IMR-90 (cell line): Measurements from ENCODE around the gene FEM1A. TPM values are rescaled to one million over a fixed set of nuclear protein-coding genes. Genes with fewer than 3 reads are reported as not detected.

Experiments used
- ATAC-seq: fragments of 200-7000 bp; cut with Tn5 transposase; 2 replicates; pipeline ENCODE4 v1.9.1; 2020; ENCODE audit warnings: low read depth, mild to moderate bottlenecking, moderate library complexity
- BruUV-seq: library from RNA; stranded (reverse); fragments of 400-500 nt; replicated peaks from 2 replicates; lab custom pipeline; 2021; lab: Mats Ljungman, UMichigan
- CTCF ChIA-PET: fragments of 300-600 bp; formaldehyde crosslinking; extraction: SDS; loops from one replicate; lab custom pipeline; 2021; ENCODE audit warnings: antibody characterized with exemption; lab: Yijun Ruan, JAX
- POLR2A ChIA-PET: fragments of 300-600 bp; sonication (Branson Sonifier 250); formaldehyde crosslinking; loops from one replicate; lab custom pipeline; 2022; ENCODE audit warnings: antibody characterized with exemption; ENCODE audit not compliant: unreplicated experiment; lab: Charles Lee
- DNase-seq: peaks from one replicate; pipeline ENCODE4 v3.0.0; 2013
- H2AFZ ChIP-seq: replicated peaks from 2 replicates; pipeline ENCODE3; 2013; ENCODE audit warnings: low read length, mild to moderate bottlenecking; ENCODE audit not compliant: poor library complexity
- H2AK5ac ChIP-seq: 2 replicates; pipeline ENCODE4 v1.6.1; 2013; ENCODE audit warnings: low read depth, low read length, inconsistent platforms
- H2AK9ac ChIP-seq: replicated peaks from 2 replicates; pipeline ENCODE3; 2013; ENCODE audit warnings: mild to moderate bottlenecking, low read depth, low read length, moderate library complexity; ENCODE audit not compliant: poor library complexity
- H2BK120ac ChIP-seq: 2 replicates; pipeline ENCODE4 v1.6.1; 2013; ENCODE audit warnings: low read depth, low read length, inconsistent platforms
- H2BK15ac ChIP-seq: 3 replicates; pipeline ENCODE4 v1.6.1; 2013; ENCODE audit warnings: low read depth, low read length, inconsistent platforms
- H2BK20ac ChIP-seq: 2 replicates; pipeline ENCODE4 v1.6.1; 2013; ENCODE audit warnings: low read depth, mild to moderate bottlenecking, inconsistent platforms, low read length, moderate library complexity
- H2BK5ac ChIP-seq: 2 replicates; pipeline ENCODE4 v1.6.1; 2013; ENCODE audit warnings: mild to moderate bottlenecking, low read depth, low read length, inconsistent platforms; ENCODE audit not compliant: poor library complexity, severe bottlenecking
- H3K14ac ChIP-seq: replicated peaks from 2 replicates; pipeline ENCODE4 v1.6.1; 2013; ENCODE audit warnings: low read depth, low read length, inconsistent platforms
- H3K18ac ChIP-seq: 2 replicates; pipeline ENCODE4 v1.6.1; 2013; ENCODE audit warnings: low read depth, low read length, control low read depth
- H3K23ac ChIP-seq: 2 replicates; pipeline ENCODE4 v1.6.1; 2013; ENCODE audit warnings: low read depth, low read length, inconsistent platforms
- H3K27ac ChIP-seq: 2 replicates; pipeline ENCODE4 v1.5.1; 2013; ENCODE audit warnings: mild to moderate bottlenecking, control low read depth, low read length; ENCODE audit not compliant: insufficient read depth
- H3K27me3 ChIP-seq: 2 replicates; pipeline ENCODE4 v1.6.1; 2013; ENCODE audit warnings: low read length; ENCODE audit not compliant: control insufficient read depth, insufficient read depth
- H3K36me3 ChIP-seq: 2 replicates; pipeline ENCODE4 v1.6.1; 2013; ENCODE audit warnings: low read length, mixed read lengths; ENCODE audit not compliant: control insufficient read depth, insufficient read depth
- H3K4ac ChIP-seq: 2 replicates; pipeline ENCODE4 v1.6.1; 2013; ENCODE audit warnings: low read depth, low read length, inconsistent platforms
- H3K4me1 ChIP-seq: 2 replicates; pipeline ENCODE4 v1.6.1; 2013; ENCODE audit warnings: low read length, mixed read lengths; ENCODE audit not compliant: control insufficient read depth, insufficient read depth
- H3K4me2 ChIP-seq: 2 replicates; pipeline ENCODE4 v1.6.1; 2013; ENCODE audit warnings: low read depth, mild to moderate bottlenecking, control low read depth, low read length, moderate library complexity
- H3K4me3 ChIP-seq: 2 replicates; pipeline ENCODE4 v1.5.1; 2013; ENCODE audit warnings: low read depth, mild to moderate bottlenecking, control low read depth, low read length, moderate library complexity; ENCODE audit not compliant: insufficient read depth
- H3K56ac ChIP-seq: 2 replicates; pipeline ENCODE4 v1.6.1; 2013; ENCODE audit warnings: low read length, inconsistent platforms; ENCODE audit not compliant: insufficient read depth; ENCODE audit errors: extremely low read depth
- H3K79me1 ChIP-seq, 2 experiments: 2 replicates each; pipeline ENCODE4 v1.6.1; 2013; ENCODE audit warnings: low read length in 2 of 2, inconsistent platforms in 1 of 2, low read depth in 1 of 2
- H3K9ac ChIP-seq: 2 replicates; pipeline ENCODE4 v1.6.1; 2013; ENCODE audit warnings: low read depth, low read length, control low read depth
- H3K9me1 ChIP-seq: 2 replicates; pipeline ENCODE4 v1.6.1; 2013; ENCODE audit warnings: low read length, inconsistent platforms; ENCODE audit not compliant: insufficient read depth
- H3K9me3 ChIP-seq: 2 replicates; pipeline ENCODE4 v1.6.1; 2013; ENCODE audit warnings: low read length; ENCODE audit not compliant: control insufficient read depth, insufficient read depth
- H4K20me1 ChIP-seq: 2 replicates; pipeline ENCODE4 v1.6.1; 2013; ENCODE audit warnings: low read length, inconsistent platforms; ENCODE audit not compliant: insufficient read depth
- H4K5ac ChIP-seq: 2 replicates; pipeline ENCODE4 v1.6.1; 2013; ENCODE audit warnings: mild to moderate bottlenecking, low read depth, low read length, control low read depth
- H4K8ac ChIP-seq, 2 experiments: 2 replicates each; pipeline ENCODE4 v1.6.1; 2013; ENCODE audit warnings: low read depth in 2 of 2, low read length in 2 of 2, control low read depth in 1 of 2, inconsistent platforms in 1 of 2
- H4K91ac ChIP-seq: 2 replicates; pipeline ENCODE4 v1.6.1; 2013; ENCODE audit warnings: low read depth, low read length, inconsistent platforms; ENCODE audit not compliant: insufficient read depth
- BHLHE40 ChIP-seq: fragments of 150-350 bp; IDR thresholded peaks from 2 replicates; pipeline ENCODE4 v1.6.1; 2016; ENCODE audit warnings: mild to moderate bottlenecking, low read depth, low read length
- CEBPB ChIP-seq: IDR thresholded peaks from 2 replicates; pipeline ENCODE4 v1.6.1; 2012; ENCODE audit warnings: low read depth, low read length, improper control_type of control experiment
- CHD1 ChIP-seq: IDR thresholded peaks from 2 replicates; pipeline ENCODE4 v1.6.1; 2012; ENCODE audit warnings: low read depth, low read length, improper control_type of control experiment
- CTCF ChIP-seq: conservative IDR thresholded peaks from 2 replicates; pipeline ENCODE4 v1.5.1; 2012; ENCODE audit warnings: mild to moderate bottlenecking, low read depth, low read length, improper control_type of control experiment
- FOS ChIP-seq: fragments of 150-350 bp; IDR thresholded peaks from 2 replicates; pipeline ENCODE4 v1.6.1; 2016; ENCODE audit warnings: low read depth, low read length
- MAFK ChIP-seq: IDR thresholded peaks from 2 replicates; pipeline ENCODE4 v1.6.1; 2012; ENCODE audit warnings: low read depth, low read length, improper control_type of control experiment
- MAZ ChIP-seq: IDR thresholded peaks from 2 replicates; pipeline ENCODE4 v1.6.1; 2012; ENCODE audit warnings: low read depth, mild to moderate bottlenecking, low read length, improper control_type of control experiment, moderate library complexity, borderline replicate concordance
- MXI1 ChIP-seq: IDR thresholded peaks from 2 replicates; pipeline ENCODE4 v1.6.1; 2012; ENCODE audit warnings: low read depth, mild to moderate bottlenecking, low read length, moderate library complexity, borderline replicate concordance
- NFE2L2 ChIP-seq: fragments of 150-350 bp; IDR thresholded peaks from 2 replicates; pipeline ENCODE4 v1.6.1; 2016; ENCODE audit warnings: low read depth, mild to moderate bottlenecking, low read length
- POLR2A ChIP-seq: IDR thresholded peaks from 2 replicates; pipeline ENCODE4 v1.6.1; 2012; ENCODE audit warnings: mild to moderate bottlenecking, low read depth, low read length
- RAD21 ChIP-seq: IDR thresholded peaks from 2 replicates; pipeline ENCODE4 v1.6.1; 2012; ENCODE audit warnings: low read length, improper control_type of control experiment
- RCOR1 ChIP-seq: IDR thresholded peaks from 2 replicates; pipeline ENCODE4 v1.6.1; 2012; ENCODE audit warnings: mild to moderate bottlenecking, low read length, improper control_type of control experiment; ENCODE audit not compliant: insufficient replicate concordance
- RFX5 ChIP-seq: IDR thresholded peaks from 2 replicates; pipeline ENCODE4 v1.8.0; 2012; ENCODE audit warnings: low read depth, mild to moderate bottlenecking, low read length, moderate library complexity
- SMC3 ChIP-seq: fragments of 150-350 bp; IDR thresholded peaks from 2 replicates; pipeline ENCODE4 v1.6.1; 2016; ENCODE audit warnings: low read depth, mild to moderate bottlenecking, antibody characterized with exemption, low read length, moderate library complexity
- WGBS, 2 experiments: methylation state at CpG; one replicate each; pipeline versions ENCODE4 v1.1.5 to v1.1.7; 2013; ENCODE audit warnings: missing lambda C conversion rate in 2 of 2; ENCODE audit not compliant: insufficient read length in 1 of 2; ENCODE audit errors: extremely low coverage in 2 of 2; 5-methylcytosine and 5-hydroxymethylcytosine counted together
- dilution Hi-C: fragments of 300-500 bp; cut with HindIII; formaldehyde crosslinking; loops from one replicate; pipeline ENCODE4 v1.14.3; 2018; ENCODE audit warnings: low sequenced_read_pairs; ENCODE audit not compliant: unreplicated experiment
- in situ Hi-C: fragments of 300-500 bp; cut with MboI; formaldehyde crosslinking; loops from 3 replicates; pipeline ENCODE4 v1.14.3; 2019; ENCODE audit warnings: low sequenced_read_pairs, inconsistent platforms, mixed read lengths
- intact Hi-C: fragments of 100-400 bp; cut with micrococcal nuclease; formaldehyde crosslinking; loops from 2 replicates; pipeline ENCODE4 v1.10.0; 2022
- polyA plus RNA-seq, 3 experiments: library from polyadenylated mRNA; depleted of rRNA; stranded (reverse); fragments of >200 nt; gene quantifications; 2 replicates each; pipeline ENCODE4 v1.2.3, GENCODE V29; 2012; ENCODE audit warnings: low replicate concordance in 1 of 3
- total RNA-seq: library from RNA; depleted of rRNA; stranded (reverse); fragments of >200 nt; gene quantifications from 2 replicates; pipeline ENCODE4 v1.2.3, GENCODE V29; 2012
- TF ChIP-seq, protein P1 (sequence below): fragments of 150-350 bp; IDR thresholded peaks from 2 replicates; pipeline ENCODE4 v1.6.1; 2017; ENCODE audit warnings: mild to moderate bottlenecking, antibody characterized with exemption, low read length, low read depth
- TF ChIP-seq, protein P2 (sequence below): fragments of 150-350 bp; IDR thresholded peaks from 2 replicates; pipeline ENCODE4 v1.6.1; 2016; ENCODE audit warnings: low read depth, mild to moderate bottlenecking, low read length, moderate library complexity, borderline replicate concordance

FEM1A gene
- total and polyA plus RNA-seq, 2 of the 4 experiments (the other 2 are of a cell fraction) = 5.3 to 8.8 TPM

DNA sequence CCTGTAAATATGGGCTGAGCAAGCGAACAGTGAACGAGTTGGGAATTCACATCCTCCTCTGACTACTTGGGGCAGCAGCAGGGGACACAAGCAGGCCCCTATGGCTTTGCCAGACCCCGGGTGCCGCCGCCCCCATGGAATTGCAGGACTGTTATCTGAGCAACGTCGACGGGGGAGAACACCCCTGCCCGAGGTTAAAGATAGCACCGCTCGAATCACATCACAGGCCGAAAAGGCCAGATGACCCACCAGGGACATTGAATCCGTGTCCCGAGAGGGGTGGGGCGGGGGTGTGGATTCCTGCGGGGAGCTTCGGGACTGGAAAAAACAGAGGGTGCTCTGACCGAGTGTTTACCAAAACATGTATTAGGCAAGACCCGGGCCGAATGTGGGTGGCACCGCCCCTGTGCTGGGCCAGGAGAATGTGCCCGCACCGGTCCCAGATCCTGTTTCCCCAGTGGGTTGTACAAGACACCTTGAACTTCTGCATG, 9.1 kb downstream of the FEM1A start:
- Histone ChIP-seq H3K4me3 (no peak overlapping the region), H3K9ac (no peak overlapping the region), H3K9me3 (no peaks in the 10 kb centered on the region), H4K20me1 (no peaks in the 10 kb centered on the region; the same call in 1 of the 2 replicates), H2BK120ac (no peak overlapping the region), H3K9me1 (0 out of 2 replicates have a peak, but pooled peaks cover 3% of the 10 kb centered on the region), H3K4me1 (no peaks in the 10 kb centered on the region), H4K5ac (no peak overlapping the region), H3K23ac (no peak overlapping the region), H3K27ac (no peak overlapping the region), H3K27me3 (no peaks in the 10 kb centered on the region), H3K4ac (no peak overlapping the region), H4K91ac (no peak overlapping the region), H3K18ac (no peak overlapping the region), H3K56ac (no peak overlapping the region), H2AK9ac (no peak overlapping the region), H4K8ac (no peak overlapping the region), H3K14ac (no peak overlapping the region), H3K79me1 (peaks cover 0 to 15% of the 10 kb centered on the region in 2 experiments; a peak in 2 of 4 replicates), H2AK5ac (no peak overlapping the region), H2BK15ac (no peak overlapping the region), H2BK20ac (no peak overlapping the region), H3K36me3 (peaks cover 11% of the 10 kb centered on the region), H2AFZ (no peak overlapping the region), H3K4me2 (no peak overlapping the region), H2BK5ac (no peak overlapping the region)
- CTCF ChIA-PET = interaction anchor here (1.4 kb wide), 1 partner anchor 9 kb away, joined by 4 read pairs; the partner anchor contains the start of gene FEM1A
- BruUV-seq = no TSS peak
- no peak for ATAC-seq
- in situ Hi-C loops (no loop called here), dilution Hi-C loops (no loop called here), intact Hi-C loops (no loop called here)
- WGBS, 2 experiments = 60% methylated on average over 13 of the region's 23 CpGs; no CpG with 5 or more reads in 1 of the 2 experiments
- TF ChIP-seq CHD1 (no peak), POLR2A (no peak), MAZ (no peak), RFX5 (no peak), BHLHE40 (no peak), MAFK (no peak), RCOR1 (no peak), MXI1 (no peak), FOS (no peak), CEBPB (no peak), CTCF (no peak), RAD21 (no peak), SMC3 (no peak), NFE2L2 (no peak)
- TF ChIP-seq, protein P1, sequence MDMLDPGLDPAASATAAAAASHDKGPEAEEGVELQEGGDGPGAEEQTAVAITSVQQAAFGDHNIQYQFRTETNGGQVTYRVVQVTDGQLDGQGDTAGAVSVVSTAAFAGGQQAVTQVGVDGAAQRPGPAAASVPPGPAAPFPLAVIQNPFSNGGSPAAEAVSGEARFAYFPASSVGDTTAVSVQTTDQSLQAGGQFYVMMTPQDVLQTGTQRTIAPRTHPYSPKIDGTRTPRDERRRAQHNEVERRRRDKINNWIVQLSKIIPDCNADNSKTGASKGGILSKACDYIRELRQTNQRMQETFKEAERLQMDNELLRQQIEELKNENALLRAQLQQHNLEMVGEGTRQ = no peak
- TF ChIP-seq, protein P2, sequence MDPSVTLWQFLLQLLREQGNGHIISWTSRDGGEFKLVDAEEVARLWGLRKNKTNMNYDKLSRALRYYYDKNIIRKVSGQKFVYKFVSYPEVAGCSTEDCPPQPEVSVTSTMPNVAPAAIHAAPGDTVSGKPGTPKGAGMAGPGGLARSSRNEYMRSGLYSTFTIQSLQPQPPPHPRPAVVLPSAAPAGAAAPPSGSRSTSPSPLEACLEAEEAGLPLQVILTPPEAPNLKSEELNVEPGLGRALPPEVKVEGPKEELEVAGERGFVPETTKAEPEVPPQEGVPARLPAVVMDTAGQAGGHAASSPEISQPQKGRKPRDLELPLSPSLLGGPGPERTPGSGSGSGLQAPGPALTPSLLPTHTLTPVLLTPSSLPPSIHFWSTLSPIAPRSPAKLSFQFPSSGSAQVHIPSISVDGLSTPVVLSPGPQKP = no peak
- DNase-seq = no peak
- POLR2A ChIA-PET = no interaction called here
